NCI-H2107 treated with DMSO at 0.1 percent for 48 hours (cell line): ENCODE results near the gene IL22RA2.
"Not testable (repeated sequence)": the region's sequence is repeated elsewhere in the genome, so short reads cannot be mapped to it uniquely, and the experiment has no call there.

Experiments
- DNase-seq: peaks from one replicate; lab custom pipeline; 2025; ENCODE audit not compliant: unreplicated experiment; lab: John Stamatoyannopoulos, UW

The IL22RA2 gene

DNA sequence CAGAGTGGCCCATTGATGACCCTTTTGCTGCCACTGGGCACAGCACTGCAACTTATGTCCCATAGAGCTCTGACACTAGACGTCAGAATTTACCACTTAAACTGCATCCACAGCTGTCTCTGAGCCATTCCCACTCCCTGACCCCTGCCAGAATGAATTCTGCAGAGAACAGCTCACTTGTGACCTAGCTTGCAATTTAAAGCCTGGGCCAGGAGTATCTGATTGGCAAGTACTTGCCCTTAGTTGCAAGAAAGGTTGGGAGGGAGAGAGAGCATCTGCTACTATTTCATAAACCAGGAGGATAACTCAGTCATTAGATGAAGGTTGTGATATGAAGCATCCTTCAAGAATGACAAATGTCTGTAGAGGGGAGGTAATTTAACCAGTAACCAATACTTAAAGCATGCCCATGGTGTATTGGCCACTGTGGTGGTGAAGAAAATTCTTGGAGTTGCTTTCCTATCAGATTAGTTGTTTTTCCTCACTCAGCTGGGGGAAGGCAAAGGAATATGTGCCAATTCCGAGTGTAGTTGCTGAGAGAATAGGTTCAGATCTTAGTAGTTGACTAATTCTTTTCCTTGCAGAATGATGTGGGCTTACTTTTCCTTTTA is 46.5 kb downstream of the IL22RA2 start:
- DNase-seq = no peak

DNA sequence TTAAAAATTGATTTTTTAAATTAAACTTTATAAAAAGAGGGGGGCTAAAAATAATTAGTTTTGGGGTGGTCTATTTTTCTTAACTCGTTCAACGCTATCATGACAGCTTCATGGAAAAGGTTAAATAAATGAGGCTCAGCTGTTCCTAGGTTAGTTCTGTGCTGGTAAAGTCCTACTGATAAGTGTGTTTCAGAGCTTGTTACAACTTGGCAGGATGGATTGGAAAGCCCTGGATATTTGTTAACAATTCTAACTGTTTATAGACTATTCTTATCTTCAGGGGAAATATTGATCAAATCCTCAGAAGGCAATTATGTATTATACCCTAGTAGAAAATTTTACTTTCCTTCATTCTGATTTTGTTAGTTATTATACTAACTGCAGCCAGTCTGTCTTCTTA is 50.4 kb downstream of the IL22RA2 start:
- no peak for DNase-seq

DNA sequence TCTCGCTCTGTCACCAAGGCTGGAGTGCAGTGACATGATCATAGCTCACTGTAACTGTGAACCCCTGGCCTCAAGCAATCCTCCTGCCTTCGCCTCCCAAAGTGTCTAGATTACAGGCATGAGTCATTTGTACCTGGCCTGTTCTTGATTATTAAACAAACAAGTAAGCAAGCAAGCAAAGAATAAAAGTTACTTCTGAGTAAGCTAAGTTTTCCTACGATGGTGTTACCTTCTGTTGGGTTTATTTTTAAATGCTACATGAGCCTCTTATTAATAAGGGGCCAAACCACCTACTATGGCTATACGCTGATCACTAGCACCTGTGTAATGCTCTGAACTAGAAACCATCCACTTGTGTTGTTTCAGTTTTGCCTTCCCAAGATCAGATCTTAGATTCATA is 50.8 kb downstream of the IL22RA2 start:
- DNase-seq = no peak

DNA sequence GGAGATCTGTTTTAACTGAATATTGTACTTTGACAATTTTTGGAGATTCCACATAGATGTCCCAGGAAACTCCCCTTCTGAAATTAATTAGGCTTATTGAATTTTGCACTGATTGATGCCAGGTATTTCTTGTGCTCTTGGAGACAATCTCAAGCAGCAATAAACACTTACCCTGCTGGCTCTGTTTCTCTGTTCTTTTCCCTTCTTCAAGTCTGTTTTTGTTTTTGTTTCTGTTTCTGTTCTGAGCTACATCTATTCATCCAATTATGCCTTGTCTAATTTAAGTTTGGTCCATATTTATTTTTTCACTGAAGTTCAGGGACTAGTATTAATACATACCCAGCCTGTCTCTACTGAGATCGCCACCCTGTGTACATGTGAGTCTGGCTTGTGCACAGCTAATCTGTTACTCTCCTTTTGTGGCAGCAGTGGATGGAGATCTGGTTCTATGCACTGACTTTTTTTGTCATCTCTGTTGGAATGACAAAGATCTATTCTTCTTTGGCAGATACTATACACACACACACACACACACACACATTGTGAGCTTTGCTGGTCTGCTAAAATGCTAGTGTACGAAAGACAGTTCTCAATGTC is 51.9 kb downstream of the IL22RA2 start:
- no peak for DNase-seq

DNA sequence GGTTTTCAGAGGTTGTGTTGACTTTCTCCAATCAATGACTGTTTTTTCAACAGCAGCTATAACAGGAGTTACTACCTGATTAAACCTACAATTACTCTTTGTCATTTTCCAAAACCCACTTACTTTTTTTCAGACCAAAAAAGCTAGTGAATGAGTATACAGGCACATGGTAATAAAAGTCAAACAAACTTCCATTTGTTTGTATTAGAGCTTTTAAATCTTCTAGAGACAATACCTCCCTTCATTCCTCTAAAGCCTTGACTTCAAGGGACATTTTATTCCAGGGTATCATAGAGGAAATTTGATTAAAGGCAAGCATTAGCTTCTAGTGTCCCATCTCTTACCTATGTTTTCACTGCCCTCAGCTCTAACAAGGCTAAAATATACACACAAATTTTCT is 52.7 kb downstream of the IL22RA2 start:
- DNase-seq = no peak

DNA sequence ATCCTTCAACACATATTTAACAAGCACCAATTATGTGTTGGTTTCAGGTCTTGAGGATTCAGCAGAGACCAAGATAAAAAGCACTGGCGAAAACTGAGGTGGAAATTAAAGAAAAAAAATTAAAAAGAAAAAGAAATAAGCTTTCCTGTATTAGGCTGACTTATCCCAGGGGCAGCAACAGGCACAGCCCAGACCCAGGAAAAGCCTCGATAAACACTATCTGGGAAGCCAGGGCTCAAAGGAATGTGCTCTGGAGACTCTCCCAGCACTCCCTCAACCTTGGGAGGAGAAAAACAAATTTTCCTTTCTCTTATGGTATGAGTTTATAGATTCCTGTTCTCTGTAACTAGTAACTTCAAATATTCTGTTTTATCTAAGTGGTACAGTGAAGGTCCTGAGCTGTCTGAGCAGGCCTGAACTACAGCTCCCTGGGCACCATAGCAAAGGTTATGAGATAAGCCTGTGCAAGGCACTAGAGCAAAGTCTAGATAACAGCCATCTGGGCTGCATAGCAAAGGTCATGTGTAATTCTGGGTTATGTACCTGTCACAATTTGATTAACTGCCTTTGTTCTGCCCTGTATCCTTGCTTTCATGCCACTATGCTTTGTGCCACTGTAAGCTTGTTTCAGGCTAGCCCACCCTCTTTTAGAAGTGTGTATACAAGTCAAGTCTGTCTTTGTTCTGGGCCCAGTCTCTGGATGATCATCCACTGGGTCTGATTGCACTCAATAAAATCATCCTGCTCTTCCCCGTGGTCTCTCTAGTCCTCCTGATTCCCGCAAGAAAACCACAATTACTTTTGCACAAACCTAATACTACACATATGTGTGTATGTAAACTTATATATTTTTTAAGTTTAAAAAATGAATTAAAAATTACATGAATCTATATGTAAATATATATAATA is 54.0 kb downstream of the IL22RA2 start:
- DNase-seq = no peak

DNA sequence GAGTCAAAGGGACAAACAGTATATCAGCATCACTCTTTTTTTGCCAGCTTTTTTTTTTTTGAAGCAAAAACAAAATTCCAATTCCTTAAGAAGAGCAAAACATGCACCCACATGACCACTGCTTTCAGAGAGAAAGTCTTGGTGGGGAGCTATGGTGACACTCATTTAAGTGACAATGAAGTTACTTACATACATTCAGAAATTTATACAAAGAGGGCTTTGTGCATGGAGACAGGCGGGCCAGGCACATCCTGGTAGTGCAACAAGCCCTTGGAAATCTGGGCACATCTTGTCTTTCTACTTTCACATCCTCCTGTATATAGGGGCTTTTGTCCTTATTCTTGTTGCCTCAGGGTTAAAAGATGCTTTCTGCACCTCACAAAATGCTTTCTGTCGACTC is 55.9 kb downstream of the IL22RA2 start:
- no peak for DNase-seq

DNA sequence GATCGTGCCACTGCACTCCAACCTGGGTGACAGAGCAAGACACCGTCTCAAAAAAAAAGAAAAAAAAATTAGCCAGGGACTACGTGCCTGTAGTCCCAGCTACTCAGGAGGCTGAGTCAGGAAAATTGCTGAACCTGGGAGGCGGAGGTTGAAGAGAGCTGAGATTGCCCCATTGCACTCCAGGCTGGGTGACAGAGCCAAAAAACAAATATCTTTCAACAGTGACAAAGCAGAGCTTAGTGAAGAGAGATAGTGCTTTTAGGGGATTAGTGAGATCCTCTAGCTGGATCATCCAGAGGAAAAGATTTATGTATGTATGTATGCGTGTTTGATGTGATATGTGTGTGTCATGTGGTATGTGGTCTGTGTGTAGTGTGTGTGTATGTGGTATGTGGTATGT is 56.6 kb downstream of the IL22RA2 start:
- DNase-seq = no peak

DNA sequence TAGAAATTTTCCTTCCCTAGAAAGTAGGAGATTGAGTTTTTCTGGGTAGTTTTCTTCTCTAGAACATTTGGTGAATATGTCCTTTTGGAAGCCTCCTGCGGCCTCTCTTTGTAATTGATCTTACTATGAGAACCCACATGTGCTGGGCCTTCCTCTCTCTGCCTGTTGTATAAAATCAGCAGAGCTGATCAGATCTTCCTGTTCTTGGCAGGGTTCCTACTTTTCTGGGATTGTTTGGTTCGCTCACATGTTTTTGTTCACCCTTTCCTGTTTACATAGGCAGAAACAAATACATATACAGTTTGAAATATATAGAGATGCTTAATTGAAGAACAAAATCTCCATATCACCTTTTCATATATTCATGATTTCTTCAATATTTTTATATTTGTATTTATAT is 57.8 kb downstream of the IL22RA2 start:
- no peak for DNase-seq

DNA sequence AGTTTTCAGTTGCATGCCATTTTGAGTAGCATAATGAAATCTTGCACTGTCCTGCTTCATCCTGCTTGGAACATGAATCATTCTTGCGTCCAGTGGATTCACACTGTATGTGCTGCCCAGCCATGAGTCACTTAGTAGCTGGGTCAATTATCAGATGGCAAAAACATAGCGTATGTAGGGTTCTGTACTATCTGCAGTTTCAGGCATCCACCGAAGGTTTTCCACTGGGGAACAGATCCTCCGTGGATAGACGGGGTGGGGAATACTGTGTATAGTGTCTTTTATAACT is 61.4 kb downstream of the IL22RA2 start:
- DNase-seq = no peak

DNA sequence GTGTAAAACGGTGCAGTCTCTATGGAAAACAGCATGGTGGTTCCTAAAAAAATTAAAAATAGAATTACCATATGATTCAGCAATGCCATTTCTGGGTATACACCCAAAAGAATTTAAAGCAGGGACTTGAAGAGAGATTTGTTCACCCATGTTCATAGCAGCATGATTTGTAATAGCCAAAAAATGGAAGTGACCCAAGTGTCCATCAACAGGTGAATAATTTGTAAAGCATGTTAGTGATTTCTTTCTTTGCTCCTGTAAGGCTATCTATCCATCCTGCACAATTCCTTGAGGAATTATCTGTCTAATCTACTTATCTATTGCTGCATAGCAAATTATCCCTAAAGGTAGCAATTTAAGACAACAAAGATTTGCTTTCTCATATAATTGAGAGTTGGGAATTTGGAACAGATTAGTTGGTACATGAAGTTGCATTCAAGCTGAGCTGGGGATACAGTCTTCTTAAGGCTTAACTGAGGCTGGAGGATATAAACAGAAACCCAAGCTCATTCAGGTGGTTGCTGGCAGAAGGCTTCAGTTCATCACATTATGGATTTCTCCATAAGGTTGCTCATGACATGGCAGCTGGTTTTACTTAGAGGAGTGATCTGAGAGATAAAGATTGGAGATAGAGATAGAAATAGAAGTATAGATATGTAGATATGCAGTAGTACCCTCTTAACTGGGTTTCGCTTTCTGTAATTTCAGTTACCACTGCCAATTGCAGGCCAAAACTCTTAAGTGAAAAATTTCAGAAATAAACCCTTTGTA is 62.0 kb downstream of the IL22RA2 start:
- DNase-seq = no peak

DNA sequence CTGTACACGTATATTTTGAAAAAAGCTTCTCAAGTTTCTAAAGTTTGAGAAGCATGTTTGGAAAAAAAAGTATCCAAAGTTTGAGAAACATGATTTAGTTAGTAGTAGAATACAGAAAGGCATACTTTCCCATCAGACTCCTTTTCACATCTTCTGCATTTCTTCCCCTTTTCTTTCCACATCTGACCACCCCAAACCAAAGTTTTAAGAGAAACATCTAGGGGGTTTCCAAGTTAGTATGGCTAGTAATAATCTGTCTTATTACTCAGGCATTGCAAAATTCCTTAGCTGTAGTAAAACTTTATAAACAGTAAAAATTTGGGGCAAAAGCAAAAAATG is 65.7 kb downstream of the IL22RA2 start:
- no peak for DNase-seq

DNA sequence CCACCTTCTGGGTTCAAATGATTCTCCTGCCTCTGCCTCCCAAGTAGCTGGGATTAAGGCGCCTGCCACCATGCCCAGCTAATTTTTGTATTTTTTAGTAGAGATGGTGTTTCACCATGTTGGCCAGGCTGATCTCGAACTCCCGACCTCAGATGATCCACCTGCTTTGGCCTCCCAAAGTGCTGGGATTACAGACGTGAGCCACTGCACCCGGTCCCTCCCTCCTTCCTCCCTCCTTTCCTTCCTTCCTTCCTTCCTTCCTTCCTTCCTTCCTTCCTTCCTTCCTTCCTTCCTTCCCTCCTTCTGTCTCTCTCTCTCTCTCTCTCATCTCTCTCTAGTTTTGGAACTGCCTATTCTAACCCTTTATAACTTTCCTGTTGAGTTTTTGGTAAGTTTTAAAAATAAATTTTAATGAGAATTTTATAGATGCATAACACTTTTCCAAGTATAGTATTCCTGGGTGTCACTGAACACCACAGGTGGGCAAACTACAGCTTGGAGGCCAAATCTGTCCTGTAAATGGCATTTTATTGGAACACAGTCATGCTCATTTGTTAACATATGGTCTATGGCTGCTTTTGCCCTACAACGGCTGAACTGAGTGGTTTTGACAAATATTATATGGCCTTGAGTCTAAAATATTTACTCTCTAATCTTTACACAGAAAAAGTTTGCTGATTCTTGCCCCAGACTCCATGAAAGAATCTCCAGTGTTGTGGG is 66.2 kb downstream of the IL22RA2 start:
- DNase-seq = not testable (repeated sequence)

DNA sequence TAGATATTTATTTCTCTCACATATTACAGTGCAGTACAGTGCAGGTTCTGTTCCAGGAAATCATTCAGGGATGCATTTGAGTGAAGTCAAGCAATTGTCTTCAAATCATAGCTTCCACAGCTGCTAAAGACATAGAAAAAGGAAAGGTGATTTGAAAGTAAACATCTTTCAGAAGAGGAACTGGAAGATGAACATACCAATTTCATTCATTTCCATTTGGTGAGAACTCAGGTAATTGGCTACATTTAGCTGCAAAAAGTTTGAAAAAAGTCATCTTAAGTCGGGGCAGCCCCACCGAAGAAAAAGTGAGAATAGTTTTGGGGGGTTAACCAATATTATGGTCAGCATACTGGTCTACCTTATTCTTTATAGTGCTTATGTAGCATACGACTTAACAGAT is 67.3 kb downstream of the IL22RA2 start:
- DNase-seq = no peak

DNA sequence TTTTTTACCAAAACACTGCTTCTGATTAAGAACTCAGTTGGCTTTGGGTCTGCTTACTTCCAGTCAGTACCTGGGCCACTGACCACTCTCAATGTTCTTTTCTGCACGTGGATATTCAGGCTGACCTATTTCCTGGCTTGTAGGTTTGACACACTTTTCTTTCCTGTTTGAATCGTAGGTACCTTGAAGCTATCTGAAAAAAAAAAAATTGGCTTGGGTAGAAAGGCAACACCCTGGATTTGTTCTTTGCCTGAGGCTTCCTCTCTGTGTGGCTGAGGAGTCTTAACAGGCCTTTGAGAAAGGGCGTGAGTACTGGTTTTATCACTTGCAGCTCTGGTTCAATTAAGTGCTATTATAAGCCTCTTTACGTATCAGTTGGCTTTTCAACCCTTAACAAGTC is 68.1 kb downstream of the IL22RA2 start:
- no peak for DNase-seq

DNA sequence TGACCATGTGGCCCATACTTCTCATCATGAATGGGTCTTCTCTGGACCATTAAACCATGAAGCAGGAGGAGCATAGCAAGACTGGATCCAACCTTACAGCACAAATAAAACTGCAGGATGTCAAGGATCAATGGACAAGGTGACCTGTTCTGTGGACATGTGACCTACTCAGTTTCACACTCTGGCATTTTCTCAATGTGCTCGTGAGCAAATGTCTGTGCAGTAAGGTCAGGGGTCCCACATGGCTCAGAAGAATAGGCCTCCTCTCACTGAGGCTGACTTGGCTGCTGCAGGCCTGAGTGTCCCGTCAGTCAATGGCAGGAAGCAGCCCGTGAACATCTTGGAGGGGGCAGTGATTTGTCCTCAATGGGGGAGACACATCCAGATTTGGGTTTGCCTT is 68.5 kb downstream of the IL22RA2 start:
- no peak for DNase-seq

DNA sequence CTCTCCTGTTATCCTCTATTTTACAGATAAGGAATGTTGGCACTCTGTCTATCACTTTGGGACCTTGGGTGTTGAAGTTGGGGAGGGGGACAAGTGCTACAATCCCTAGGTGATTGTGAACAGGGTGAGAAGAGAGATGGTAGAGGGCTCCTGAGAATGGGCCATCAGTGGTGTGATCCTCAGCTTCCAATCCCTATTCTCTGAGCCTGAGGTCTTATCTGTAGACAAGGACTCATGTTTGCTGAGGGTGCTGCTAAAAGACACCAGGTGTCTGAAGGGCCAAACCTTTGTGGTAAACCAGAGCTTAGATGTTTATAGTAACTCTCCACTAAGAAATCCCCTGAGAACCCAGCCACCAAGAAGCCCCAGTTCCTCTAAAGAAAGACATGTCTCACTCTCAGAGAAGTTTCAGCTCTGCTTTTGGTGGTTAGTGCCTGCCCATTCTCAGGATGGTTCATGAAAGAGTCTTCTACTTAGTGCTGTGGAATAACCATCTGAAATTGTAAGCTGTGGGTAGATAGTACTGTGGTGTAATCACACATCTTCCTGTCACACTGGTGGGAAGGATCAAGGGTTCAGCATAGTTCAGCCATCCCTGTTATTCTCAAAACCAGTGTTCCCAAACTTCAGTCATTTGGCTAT is 70.5 kb downstream of the IL22RA2 start:
- no peak for DNase-seq

DNA sequence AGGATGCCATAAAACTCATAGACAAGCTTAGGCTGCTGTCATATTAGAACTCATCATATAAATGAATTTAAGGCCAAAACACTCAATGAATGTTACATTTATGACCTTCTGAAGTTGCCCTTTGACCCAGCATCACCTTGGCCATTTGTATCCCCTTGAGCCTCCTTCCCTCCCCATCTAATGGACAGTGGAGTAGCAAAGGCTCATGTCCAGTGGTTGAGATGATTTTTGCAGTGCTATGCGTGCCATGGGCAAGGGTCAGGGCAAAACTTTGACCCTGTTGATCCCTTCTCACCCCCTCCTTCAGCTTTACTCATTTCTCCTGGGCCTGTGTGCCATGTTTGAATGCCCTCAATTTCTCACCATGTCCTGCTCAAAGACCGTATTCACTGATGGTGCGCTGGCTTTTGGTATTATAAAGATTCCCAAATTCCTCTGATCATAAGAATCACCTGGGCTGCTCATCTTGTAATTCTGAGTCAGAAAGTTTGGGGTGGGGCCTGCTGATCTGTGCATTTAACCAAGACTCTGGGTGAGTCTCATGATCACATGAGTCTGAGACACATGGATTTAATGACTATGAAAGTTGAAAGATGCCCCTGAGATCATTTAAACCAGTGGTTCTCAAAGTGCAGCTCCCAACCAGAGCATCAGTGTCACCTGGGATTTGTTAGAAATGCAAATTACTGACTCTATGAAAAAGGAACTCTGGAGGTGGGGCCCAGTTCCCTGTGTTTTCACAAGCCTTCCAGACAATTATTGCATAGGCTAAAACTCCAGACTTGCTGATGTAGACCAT is 71.2 kb downstream of the IL22RA2 start:
- DNase-seq = no peak

DNA sequence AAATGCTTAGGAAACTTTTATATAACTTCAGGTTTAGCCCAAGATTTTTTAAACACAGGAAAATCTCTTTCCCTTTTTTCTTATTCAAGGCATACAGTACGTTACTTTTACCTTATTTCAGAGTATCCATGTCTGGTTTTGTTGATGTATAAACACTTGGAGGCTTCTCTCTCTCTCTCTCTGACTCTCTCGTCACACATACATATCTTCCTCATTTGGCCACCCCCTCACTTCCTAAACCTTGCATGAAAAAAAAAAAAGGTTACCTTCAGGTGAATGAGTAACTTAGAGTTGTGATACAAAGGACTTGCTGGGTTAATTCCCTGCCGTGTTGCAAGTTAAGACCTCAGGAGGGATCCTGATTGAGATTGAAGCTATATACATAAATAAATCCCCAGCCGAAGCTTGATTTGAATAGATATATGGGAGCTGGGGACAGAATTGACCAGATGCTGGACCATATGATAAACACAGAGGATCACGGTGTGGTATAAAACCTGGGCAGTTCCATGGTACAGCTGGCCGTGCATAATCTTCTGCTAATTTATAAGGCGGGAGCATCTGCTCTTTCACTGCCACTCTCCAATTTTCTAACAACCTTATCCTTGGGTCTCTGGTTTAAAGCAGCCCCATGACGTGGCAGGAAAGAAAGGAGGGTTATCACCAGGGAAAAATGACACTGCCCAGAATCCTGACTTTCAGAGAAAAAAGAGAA is 73.6 kb downstream of the IL22RA2 start:
- no peak for DNase-seq
